NCI-H1092 treated with DMSO at 0.1 percent for 48 hours (cell line): ENCODE results near the gene ADRA2C.

Experiments
- DNase-seq: peaks from one replicate; lab custom pipeline; 2025; lab: John Stamatoyannopoulos, UW

ADRA2C gene

GRCh38 chr4:3797831-3798790, 31.9 kb downstream of the ADRA2C start:
- DNase-seq = peak; percentile 26

GRCh38 chr4:3799496-3799895, 33.3 kb downstream of the ADRA2C start:
- DNase-seq = no peak

DNA sequence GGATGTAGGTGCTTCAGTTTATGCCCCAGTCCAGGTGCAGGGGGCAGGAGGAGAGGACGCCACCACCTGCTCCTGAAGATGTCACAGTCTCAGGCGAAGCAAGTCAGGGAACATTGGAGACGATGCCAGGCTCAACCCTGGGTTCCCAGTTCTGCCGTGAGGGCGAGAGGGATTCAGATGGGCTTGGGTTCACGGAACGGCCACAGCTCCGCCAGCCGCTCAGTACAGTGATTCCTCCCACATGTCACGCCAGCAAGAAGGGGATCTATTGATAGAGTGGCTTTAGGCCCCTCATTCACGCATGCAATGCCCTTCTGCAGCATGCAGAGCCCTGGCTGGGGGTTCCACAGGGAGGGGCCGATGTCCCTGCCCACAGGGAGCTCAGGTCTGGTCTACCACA, 34.2 kb downstream of the ADRA2C start:
- no peak for DNase-seq

DNA sequence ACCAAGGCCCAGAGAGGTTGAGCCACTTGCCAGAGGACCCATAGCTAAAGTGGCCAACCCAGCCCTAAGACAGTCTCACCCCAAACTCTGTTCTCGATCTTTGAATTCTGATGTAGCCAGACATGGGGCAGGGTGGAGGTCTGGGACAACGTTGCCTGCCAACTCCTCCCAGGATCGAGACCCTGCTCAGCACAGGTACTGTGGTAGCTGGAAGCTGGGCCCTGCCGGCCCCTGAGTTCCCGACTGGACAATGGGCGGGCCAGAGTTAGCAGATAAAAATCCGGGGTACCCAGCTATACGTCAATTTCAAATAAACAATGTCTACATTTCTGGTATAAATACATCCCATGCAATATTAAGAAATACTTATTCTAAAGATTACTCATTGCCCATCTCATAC, 35.3 kb downstream of the ADRA2C start:
- DNase-seq = no peak

- DNase-seq = peak; percentile 60
Measured at GRCh38 chr4:3801931-3802550, 35.9 kb downstream of the ADRA2C start.

DNA sequence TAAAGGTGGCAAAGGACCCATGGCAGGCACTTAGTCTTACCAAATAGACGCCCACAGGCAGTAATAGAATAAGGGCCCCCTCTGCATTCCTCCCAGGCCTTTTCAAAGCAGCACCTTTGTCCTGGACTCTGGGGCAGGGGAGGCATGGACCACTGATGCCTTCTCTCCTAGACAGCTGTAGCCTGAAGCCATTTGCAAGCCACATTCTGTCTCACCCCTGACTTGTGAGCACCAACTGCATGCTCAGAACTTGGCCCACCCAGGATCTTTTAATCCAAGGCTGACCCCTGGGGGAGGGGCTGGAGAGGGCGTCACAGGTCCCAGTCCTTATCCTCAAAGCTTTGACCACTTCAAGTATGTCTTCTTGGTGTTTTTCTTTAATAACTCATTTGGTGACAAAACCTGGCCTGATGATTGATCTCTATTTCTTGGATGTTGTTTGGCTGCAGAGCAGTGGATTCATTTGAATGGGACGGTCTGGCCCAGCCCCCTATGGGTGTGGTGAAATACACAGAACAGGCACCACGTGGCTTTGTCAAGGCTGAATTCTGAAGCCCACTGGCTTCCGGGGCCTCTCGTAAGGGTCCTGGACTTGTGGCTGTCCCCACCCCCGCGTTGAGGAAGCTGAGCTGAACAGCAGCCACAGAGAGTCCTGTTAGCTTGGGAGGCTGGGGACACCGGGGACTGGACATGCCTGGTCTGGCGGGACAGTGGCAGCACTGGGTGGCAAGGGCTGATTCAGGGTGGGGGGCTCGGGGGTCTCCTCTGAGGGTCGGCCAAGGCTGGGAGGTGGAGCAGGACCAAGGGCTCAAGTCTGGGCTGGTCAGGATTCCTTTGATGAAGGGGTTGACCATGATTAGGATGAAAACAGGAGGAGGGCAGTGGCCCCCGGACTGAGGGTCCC, 36.6 kb downstream of the ADRA2C start:
- DNase-seq = no peak

DNA sequence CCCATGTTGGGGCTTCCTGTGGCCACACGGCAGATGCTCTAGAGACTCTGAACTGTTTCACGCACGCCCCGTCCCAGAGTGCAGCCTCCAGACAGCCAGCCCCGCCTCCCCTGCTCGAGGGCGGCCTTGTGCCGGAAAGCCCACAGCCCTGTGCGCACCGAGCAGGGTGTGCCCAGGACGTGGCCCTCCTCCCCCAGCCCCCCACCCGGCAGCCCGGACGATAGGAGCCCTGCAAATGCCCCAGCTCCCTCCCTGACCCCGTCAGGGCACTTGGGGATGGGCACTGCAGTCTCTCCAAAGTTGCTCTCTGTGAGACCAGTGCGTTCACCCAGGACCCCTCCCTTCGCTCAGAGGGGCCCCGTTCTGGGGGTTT, 37.3 kb downstream of the ADRA2C start:
- DNase-seq = no peak

GRCh38 chr4:3803946-3804345, 37.8 kb downstream of the ADRA2C start:
- DNase-seq = no peak

DNA sequence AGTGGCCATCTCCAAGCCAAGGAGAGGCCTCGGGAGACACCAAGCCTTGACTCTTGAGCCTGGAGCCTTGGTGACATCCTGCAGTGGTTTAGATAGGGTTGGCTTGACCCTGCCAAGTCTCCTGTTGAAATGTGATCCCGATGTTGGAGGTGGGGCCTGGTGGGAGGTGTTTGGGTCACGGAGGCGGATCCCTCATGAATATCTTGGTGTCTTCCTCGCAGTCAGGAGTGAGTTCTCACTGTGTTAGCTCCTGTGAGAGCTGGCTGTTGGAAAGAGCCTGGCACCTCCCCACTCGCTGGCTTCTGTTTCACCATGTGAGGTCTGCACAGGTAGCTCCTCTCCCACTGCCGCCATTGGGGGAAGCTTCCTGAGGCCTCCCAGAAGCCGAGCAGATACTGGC, 38.8 kb downstream of the ADRA2C start:
- DNase-seq = no peak

DNA sequence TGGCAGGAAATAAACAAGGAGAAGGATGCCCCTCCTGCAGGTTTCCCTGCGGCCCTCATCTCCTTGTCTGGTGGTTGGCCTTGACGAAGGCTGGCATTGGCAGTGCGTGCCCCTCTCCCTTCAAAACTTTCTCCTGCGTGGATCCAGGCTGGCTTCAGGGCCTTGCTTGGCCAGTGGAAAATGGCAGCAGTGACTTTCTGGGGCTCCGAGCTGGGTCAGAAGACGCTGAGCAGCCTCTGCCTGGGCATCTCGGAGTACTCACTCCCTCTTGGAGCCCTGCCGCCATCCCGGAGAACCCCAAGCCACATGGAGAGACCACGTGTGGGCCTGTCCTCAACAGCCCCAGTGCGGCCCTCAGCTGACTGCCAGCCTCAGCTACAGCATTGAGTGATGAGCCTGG, 39.5 kb downstream of the ADRA2C start:
- no peak for DNase-seq

DNA sequence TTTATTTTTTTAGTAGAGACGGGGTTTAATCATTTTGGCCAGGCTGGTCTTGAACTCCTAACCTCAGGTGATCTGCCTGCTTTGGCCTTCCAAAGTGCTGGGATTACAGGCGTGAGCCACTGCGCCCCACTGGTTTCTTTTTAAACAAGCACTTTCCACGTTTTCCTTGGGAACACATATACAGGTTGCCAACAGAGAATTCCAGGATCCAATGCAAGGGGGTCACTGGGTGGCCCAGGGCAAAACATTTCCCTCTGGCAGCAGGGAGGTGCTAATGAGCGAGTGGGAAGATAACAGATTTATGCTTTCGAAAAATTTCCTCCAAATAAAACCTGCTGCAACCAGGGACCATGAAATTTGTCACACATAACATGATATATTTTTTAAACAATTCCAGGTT, 41.1 kb downstream of the ADRA2C start:
- no peak for DNase-seq

- no peak for DNase-seq
Measured at GRCh38 chr4:3807822-3808496, 41.8 kb downstream of the ADRA2C start.

- DNase-seq = no peak
Measured at GRCh38 chr4:3808597-3808996, 42.4 kb downstream of the ADRA2C start.

DNA sequence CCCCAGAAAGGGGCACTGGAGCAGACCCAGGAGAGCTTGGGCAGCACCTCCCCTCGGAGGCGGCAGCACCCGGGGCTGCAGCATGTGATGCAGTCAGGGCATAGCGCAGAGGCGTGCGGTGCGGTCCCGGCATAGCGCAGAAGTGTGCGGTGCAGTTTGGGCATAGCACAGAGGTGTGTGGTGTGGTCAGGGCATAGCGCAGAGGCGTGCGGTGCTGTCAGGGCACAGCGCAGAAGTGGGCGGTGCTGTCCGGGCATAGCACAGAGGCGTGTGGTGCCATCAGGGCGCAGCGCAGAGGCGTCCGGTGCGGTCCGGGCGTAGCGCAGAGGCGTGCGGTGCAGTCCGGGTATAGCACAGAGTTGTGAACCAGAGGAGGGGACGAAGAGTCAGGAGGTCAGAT, 42.8 kb downstream of the ADRA2C start:
- DNase-seq = no peak

DNA sequence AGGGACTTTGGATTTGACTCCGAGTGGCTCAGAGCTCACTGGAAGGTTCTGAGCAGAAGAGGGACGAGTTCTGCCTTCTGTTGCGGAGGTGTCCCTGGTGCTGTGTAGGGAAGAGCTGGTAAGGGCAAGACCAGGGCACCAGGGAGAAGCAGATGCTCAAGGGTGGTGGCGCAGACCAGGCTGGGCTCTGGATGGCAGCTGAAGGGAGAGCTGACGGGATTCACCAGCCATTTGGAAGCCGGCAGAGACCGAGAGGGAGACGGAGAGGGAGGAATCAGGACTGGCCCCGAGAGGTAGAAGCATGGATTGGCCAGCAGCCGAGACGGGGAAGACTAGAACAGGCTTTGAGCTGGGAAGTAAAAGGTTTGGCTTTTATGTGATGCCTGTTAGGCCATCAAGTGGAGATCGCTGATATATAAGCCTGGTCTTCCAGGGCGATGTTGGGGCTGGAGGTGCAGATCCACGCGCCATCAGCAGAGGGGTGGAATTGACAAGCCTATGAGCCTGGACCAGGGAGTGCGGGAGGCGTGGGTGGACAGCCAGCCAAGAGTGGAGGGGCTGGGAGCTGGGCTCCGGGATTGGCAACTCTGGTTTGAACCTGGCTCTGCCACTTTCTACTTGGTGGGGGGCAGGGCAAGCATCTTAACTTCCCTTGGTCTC, 43.4 kb downstream of the ADRA2C start:
- DNase-seq = peak; percentile 8

- peak; percentile 40 for DNase-seq
Measured at GRCh38 chr4:3810111-3810680, 44.0 kb downstream of the ADRA2C start.

- no peak for DNase-seq
Measured at GRCh38 chr4:3810796-3811485, 44.8 kb downstream of the ADRA2C start.

DNA sequence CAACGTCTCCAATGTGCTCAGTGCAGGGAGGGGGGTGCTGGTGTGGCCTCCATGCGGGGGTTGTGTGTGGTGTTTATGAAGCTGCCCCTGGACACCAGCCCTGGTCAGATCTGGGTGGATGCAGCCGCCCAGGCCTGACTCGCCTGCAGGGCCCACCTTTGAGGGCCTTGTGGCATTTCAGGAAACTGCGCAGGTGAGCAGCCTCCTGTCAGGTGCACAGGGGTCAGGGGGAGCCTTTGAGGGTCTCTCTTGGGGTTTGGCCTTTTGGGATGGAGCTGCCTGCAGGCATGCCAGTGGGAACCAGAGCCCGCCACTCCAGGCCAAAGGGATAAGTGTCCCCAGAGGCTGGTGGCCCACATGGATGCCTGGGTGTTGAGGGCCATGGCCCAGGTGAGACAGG, 45.4 kb downstream of the ADRA2C start:
- DNase-seq = no peak

GRCh38 chr4:3812211-3812934, 46.2 kb downstream of the ADRA2C start:
- no peak for DNase-seq
